ENCODE measurements around the gene HMCN1. TPM values are rescaled to one million over a fixed set of nuclear protein-coding genes. Genes with fewer than 3 reads are reported as not detected.
"Not testable (repeated sequence)": the region's sequence is repeated elsewhere in the genome, so short reads cannot be mapped to it uniquely, and the experiment has no call there.

Gene HMCN1
- polyA plus RNA-seq, 4 donors = 46.4 to 78.0 (median 51.2) TPM

- DNase-seq (ENCODE audit: low read depth in 4 of 4, low spot score in 3 of 4) = no peak
These were observed 5.8 kb downstream of the HMCN1 start for GRCh38 chr1:185739967-185740366.

DNA sequence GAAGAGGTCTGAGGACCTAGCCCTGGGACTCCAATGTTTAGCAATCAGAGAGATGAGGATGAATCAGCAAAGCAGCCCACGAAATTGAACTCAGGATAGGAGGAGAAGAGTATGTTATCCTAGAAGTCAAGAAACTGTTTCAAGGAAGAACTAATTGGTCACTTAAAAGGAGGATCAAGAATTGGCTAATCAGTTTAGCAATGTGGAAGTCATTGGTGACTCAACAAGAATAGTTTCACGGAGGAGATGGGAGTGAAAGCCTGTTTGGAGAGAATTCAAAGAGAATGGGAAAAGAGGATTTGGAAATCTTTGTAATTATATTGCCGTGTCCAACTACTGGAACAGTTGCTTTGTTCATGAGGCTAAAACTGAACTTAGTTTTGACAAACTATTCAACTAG lies 7.4 kb downstream of the HMCN1 start:
- no peak for DNase-seq (ENCODE audit: low read depth in 4 of 4, low spot score in 3 of 4)

- no peak for DNase-seq (ENCODE audit: low read depth in 4 of 4, low spot score in 3 of 4)
These were observed 8.2 kb downstream of the HMCN1 start for GRCh38 chr1:185742403-185742802.

GRCh38 chr1:185745165-185745564 lies 11.0 kb downstream of the HMCN1 start:
- DNase-seq (ENCODE audit: low read depth in 4 of 4, low spot score in 3 of 4) = no peak

GRCh38 chr1:185759061-185759460 lies 24.9 kb downstream of the HMCN1 start:
- no peak for DNase-seq (ENCODE audit: low read depth in 4 of 4, low spot score in 3 of 4)

DNA sequence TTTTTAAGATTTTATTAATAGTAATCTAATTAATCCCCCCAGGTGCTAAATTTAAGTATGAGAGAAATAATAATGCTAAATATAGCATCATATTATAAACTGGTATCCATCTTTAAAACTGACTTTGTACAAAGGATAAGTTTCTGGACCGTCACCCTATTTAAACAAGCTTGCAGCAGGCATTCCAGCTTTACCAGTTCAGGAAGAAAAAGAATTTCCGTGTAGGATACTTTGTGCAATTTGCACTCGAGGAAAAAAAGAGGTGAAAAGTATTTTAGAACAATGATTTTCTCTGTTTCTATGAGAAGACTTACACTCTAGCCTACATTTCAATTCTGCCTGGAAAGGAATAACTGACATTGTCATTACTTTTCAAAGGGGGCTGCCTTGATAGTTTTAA lies 27.6 kb downstream of the HMCN1 start:
- no peak for DNase-seq (ENCODE audit: low read depth in 4 of 4, low spot score in 3 of 4)

- no peak for DNase-seq (ENCODE audit: low read depth in 4 of 4, low spot score in 3 of 4)
These were observed 33.4 kb downstream of the HMCN1 start for GRCh38 chr1:185767508-185768120.

GRCh38 chr1:185768371-185768770 lies 34.2 kb downstream of the HMCN1 start:
- DNase-seq (ENCODE audit: low read depth in 4 of 4, low spot score in 3 of 4) = no peak

- no peak for DNase-seq (ENCODE audit: low read depth in 4 of 4, low spot score in 3 of 4)
These were observed 34.9 kb downstream of the HMCN1 start for GRCh38 chr1:185769136-185769535.

- DNase-seq (ENCODE audit: low read depth in 4 of 4, low spot score in 3 of 4) = no peak
These were observed 40.2 kb downstream of the HMCN1 start for GRCh38 chr1:185774394-185774793.

DNA sequence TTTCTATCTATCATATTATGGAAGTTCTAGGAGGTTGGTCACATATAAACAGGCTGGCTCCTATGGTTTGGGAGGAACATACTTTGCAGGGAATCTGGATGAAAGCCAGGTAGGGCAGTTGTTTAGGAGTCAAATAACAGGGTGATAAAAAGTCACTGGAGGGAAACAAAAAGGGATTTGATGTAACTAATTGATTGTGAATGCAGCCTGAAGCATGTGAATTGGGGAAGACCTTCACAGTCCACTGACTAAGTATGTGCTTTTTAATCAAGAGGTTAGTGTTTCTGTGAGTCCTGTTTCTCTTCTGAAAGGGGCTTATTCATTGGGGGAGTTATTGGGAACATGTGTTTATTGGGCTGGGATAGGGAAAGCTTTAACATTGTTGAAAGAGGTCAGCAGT lies 41.3 kb downstream of the HMCN1 start:
- peak in 3 of 4 donors; percentile 12 to 37 (median 18) for DNase-seq (ENCODE audit: low read depth in 4 of 4, low spot score in 3 of 4)

DNA sequence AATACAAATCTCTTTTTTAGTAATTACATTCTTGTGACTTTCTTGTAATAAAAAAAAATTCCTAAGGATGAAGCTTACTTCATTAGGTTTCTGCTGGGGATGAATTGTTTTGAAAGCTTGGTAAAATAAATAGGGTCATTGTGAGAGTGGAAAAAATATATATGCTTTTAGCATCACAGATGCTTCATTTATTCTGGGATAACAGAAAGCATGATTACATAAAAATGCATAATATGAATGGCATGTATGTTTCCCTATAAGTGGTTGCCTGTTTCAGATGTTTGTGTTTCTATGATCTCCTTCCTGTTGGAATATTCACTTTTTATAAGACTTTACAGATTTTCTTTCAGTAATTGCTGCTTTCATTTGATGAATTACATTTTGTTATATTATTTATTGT lies 42.3 kb downstream of the HMCN1 start:
- no peak for DNase-seq (ENCODE audit: low read depth in 4 of 4, low spot score in 3 of 4)

DNA sequence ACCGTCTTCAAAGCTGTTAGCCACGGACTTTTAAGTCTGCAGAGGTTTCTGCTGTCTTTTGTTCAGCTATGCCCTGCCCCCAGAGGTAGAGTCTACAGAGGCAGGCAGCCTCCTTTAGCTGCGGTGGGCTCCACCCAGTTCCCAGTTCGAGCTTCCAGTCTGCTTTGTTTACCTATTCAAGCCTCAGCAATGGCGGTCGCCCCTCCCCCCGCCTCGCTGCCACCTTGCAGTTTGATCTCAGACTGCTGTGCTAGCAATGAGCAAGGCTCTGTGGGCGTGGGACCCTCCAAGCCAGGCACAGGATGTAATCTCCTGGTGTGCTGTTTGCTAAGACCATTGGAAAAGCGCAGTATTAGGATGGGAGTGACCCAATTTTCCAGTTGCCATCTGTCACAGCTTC lies 49.7 kb downstream of the HMCN1 start:
- DNase-seq (ENCODE audit: low read depth in 4 of 4, low spot score in 3 of 4) = not testable (repeated sequence)

- no peak for DNase-seq (ENCODE audit: low read depth in 4 of 4, low spot score in 3 of 4)
These were observed 51.4 kb downstream of the HMCN1 start for GRCh38 chr1:185785586-185785985.

- DNase-seq (ENCODE audit: low read depth in 4 of 4, low spot score in 3 of 4) = no peak
These were observed 52.3 kb downstream of the HMCN1 start for GRCh38 chr1:185786524-185786923.

GRCh38 chr1:185787238-185787637 lies 53.0 kb downstream of the HMCN1 start:
- DNase-seq (ENCODE audit: low read depth in 4 of 4, low spot score in 3 of 4) = no peak

GRCh38 chr1:185788386-185788785 lies 54.2 kb downstream of the HMCN1 start:
- DNase-seq (ENCODE audit: low read depth in 4 of 4, low spot score in 3 of 4) = no peak

DNA sequence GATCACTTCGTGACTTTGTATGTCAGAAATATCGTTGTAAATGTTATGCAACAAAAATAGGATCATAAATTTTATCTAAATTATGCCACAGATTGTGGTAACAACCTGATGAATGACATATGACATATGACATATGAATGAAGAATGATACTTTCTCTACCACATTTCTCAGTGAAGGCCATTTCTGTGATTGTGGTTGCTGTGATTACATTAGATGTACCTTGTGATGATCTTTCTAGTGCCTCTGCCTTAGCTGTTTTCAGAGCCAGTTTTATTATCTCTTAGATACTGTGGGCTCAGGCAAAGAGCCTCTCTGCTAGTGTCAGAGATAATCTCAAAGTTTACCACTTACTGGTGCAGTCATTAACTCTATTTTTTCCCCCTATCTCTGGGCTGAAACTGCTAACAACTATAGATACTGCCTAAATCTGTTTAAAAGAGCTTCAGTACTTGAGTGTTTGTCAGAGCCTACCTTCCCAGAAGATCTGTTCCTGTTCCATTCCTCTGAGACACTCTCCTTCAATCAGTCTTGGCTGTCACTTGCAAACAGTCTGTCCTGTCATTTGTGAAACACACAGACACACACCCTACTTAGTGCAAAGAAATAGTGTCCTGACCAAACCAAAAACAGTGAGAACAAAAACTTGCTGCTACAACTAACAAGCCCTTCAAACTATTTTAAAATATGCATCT lies 55.5 kb downstream of the HMCN1 start:
- DNase-seq (ENCODE audit: low read depth in 4 of 4, low spot score in 3 of 4) = no peak

GRCh38 chr1:185790194-185790735 lies 56.1 kb downstream of the HMCN1 start:
- DNase-seq (ENCODE audit: low read depth in 4 of 4, low spot score in 3 of 4) = peak in 1 of 4 donors; percentile 18

GRCh38 chr1:185792040-185792439 lies 57.8 kb downstream of the HMCN1 start:
- DNase-seq (ENCODE audit: low read depth in 4 of 4, low spot score in 3 of 4) = no peak

DNA sequence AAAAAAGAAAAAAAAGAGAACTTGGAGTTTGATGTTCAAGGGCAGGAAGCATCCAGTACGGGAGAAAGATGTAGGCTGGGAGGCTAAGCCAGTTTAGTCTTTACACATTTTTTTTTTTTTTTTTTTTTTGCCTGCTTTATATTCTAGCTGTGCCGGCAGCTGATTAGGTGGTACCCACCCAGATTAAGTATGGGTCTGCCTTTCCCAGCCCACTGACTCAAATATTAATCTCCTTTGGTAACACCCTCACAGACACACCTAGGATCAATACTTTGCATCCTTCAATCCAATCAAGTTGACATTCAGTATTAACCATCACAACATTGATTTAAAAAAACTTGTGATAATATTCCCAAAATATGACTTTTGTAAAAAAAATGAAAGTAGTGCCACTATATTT lies 60.3 kb downstream of the HMCN1 start:
- not testable (repeated sequence) for DNase-seq (ENCODE audit: low read depth in 4 of 4, low spot score in 3 of 4)

GRCh38 chr1:185795181-185795580 lies 61.0 kb downstream of the HMCN1 start:
- no peak for DNase-seq (ENCODE audit: low read depth in 4 of 4, low spot score in 3 of 4)
